CD4-positive, alpha-beta T cell (primary cell): ENCODE results near the gene B9D1. TPM values are rescaled to one million over a fixed set of nuclear protein-coding genes. Genes with fewer than 3 reads are reported as not detected.

ENCODE experiments used
- ATAC-seq: fragments of 200-7000 bp; cut with Tn5 transposase; one replicate; pipeline ENCODE4 v1.10.0; 2022; ENCODE audit warnings: mild to moderate bottlenecking; ENCODE audit not compliant: poor library complexity
- CTCF ChIA-PET: fragments of 350-600 bp; sonication (Branson Sonifier 250); formaldehyde crosslinking; loops from one replicate; lab custom pipeline; 2021; ENCODE audit warnings: antibody characterized with exemption, inconsistent platforms; lab: Charles Lee
- POLR2A ChIA-PET: fragments of 350-600 bp; sonication (Branson Sonifier 250); formaldehyde crosslinking; loops from one replicate; lab custom pipeline; 2021; ENCODE audit warnings: antibody characterized with exemption, inconsistent platforms; lab: Charles Lee
- DNase-seq, 14 experiments: peaks; one replicate each; pipeline ENCODE4 v3.0.0-alpha.2; 2013 to 2020; ENCODE audit warnings: mixed read lengths in 2 of 14
- H3K27ac ChIP-seq, 2 donors: one replicate each; pipeline versions ENCODE4 v1.5.1 to v1.7.0; 2013; ENCODE audit warnings: low read length in 2 of 2, low read depth in 1 of 2, mild to moderate bottlenecking in 1 of 2
- H3K27me3 ChIP-seq, 2 experiments: 1 replicate in 1 of 2; 2 replicates in 1 of 2; pipeline versions ENCODE4 v1.6.1 to v1.7.0; 2013; ENCODE audit warnings: low read length in 2 of 2, control low read depth in 1 of 2, mild to moderate bottlenecking in 1 of 2, moderate library complexity in 1 of 2; ENCODE audit not compliant: insufficient read depth in 2 of 2, control insufficient read depth in 1 of 2
- H3K36me3 ChIP-seq: one replicate; pipeline ENCODE4 v1.6.1; 2013; ENCODE audit warnings: low read length, control low read depth; ENCODE audit not compliant: insufficient read depth
- H3K4me1 ChIP-seq: one replicate; pipeline ENCODE4 v1.6.1; 2013; ENCODE audit warnings: low read length, control low read depth; ENCODE audit not compliant: insufficient read depth
- H3K4me3 ChIP-seq: one replicate; pipeline ENCODE4 v1.5.1; 2013; ENCODE audit warnings: mild to moderate bottlenecking, low read length, moderate library complexity
- H3K9me3 ChIP-seq, 2 experiments: 1 replicate in 1 of 2; 2 replicates in 1 of 2; pipeline versions ENCODE4 v1.6.1 to v1.7.0; 2013; ENCODE audit warnings: low read length in 2 of 2, mild to moderate bottlenecking in 2 of 2, control low read depth in 1 of 2, moderate library complexity in 1 of 2; ENCODE audit not compliant: control insufficient read depth in 1 of 2, insufficient read depth in 1 of 2
- H3K27ac Mint-ChIP-seq: one replicate; pipeline ENCODE4 v1.8.0; 2020; ENCODE audit warnings: mixed read lengths
- H3K27me3 Mint-ChIP-seq: one replicate; pipeline ENCODE4 v1.8.0; 2021; ENCODE audit warnings: mixed read lengths
- H3K36me3 Mint-ChIP-seq: one replicate; pipeline ENCODE4 v1.8.0; 2021; ENCODE audit warnings: low read depth, mixed read lengths
- H3K4me1 Mint-ChIP-seq: one replicate; pipeline ENCODE4 v1.8.0; 2021; ENCODE audit warnings: low read depth, mixed read lengths
- H3K4me3 Mint-ChIP-seq: one replicate; pipeline ENCODE4 v1.8.0; 2020; ENCODE audit warnings: mild to moderate bottlenecking, mixed read lengths
- H3K9me3 Mint-ChIP-seq: one replicate; pipeline ENCODE4 v1.8.0; 2020; ENCODE audit warnings: mixed read lengths
- CTCF ChIP-seq: fragments of 200-600 bp; IDR thresholded peaks from one replicate; pipeline ENCODE4 v1.8.0; 2022; ENCODE audit warnings: antibody characterized with exemption, mild to moderate bottlenecking
- intact Hi-C, 2 experiments: fragments of 100-400 bp; cut with DNase I in 1 of 2; cut with micrococcal nuclease in 1 of 2; formaldehyde crosslinking; loops; one replicate each; pipeline versions ENCODE4 v1.15.1 to v1.9.0; 2023 to 2025; cut with DNase I, micrococcal nuclease
- total RNA-seq, 174 experiments: library from RNA in 2 of 174; stranded (reverse) in 2 of 174; gene quantifications; one replicate each; pipeline ENCODE4 v1.2.3 and lab custom pipeline; 2021 to 2026

B9D1 gene
- total RNA-seq, 2 experiments from 2014 or later = 0.66 to 0.73 TPM

DNA sequence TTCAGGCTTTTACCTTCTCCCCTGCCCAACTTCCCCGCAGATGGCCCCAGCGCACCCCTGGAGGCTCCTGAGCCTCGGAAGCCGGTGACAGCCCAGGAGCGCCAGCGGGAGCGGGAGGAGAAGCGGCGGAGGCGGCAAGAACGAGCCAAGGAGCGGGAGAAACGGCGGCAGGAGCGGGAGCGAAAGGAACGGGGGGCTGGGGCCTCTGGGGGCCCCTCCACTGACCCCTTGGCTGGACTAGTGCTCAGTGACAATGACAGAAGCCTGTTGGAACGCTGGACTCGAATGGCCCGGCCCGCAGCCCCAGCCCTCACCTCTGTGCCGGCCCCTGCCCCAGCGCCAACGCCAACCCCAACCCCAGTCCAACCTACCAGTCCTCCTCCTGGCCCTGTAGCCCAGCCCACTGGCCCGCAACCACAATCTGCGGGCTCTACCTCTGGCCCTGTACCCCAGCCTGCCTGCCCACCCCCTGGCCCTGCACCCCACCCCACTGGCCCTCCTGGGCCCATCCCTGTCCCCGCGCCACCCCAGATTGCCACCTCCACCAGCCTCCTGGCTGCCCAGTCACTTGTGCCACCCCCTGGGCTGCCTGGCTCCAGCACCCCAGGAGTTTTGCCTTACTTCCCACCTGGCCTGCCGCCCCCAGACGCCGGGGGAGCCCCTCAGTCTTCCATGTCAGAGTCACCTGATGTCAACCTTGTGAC, 19.4 kb upstream of the B9D1 start:
- Histone ChIP-seq H3K36me3 (peaks cover 31% of the 10 kb centered on the region), H3K9me3 (peaks cover 0 to 5% of the 10 kb centered on the region in 2 experiments), H3K4me3 (no peak overlapping the region), H3K27me3 (no peaks in the 10 kb centered on the region), H3K27ac (no peak overlapping the region), H3K4me1 (peaks cover 19% of the 10 kb centered on the region)
- POLR2A ChIA-PET = no interaction called here
- no peak for DNase-seq
- ATAC-seq = no peak
- Mint-ChIP-seq H3K36me3 (peaks cover 58% of the 10 kb centered on the region), H3K27ac (no peak overlapping the region), H3K27me3 (no peaks in the 10 kb centered on the region), H3K9me3 (no peaks in the 10 kb centered on the region), H3K4me1 (peaks cover 8% of the 10 kb centered on the region), H3K4me3 (no peak overlapping the region)
- intact Hi-C loops = no loop called here
- TF ChIP-seq CTCF = no peak
- CTCF ChIA-PET = no interaction called here

GRCh38 chr17:19381361-19381740, 18.8 kb upstream of the B9D1 start:
- ATAC-seq = no peak
- no peak for TF ChIP-seq CTCF
- Histone ChIP-seq H3K36me3 (peaks cover 31% of the 10 kb centered on the region), H3K4me1 (peaks cover 24% of the 10 kb centered on the region), H3K27ac (no peak overlapping the region), H3K9me3 (peaks cover 0 to 5% of the 10 kb centered on the region in 2 experiments), H3K4me3 (no peak overlapping the region), H3K27me3 (no peaks in the 10 kb centered on the region)
- DNase-seq = no peak
- no peaks in the 10 kb centered on the region for H3K27me3 Mint-ChIP-seq
- POLR2A ChIA-PET = no interaction called here
- peaks cover 11% of the 10 kb centered on the region for H3K4me1 Mint-ChIP-seq
- no peaks in the 10 kb centered on the region for H3K9me3 Mint-ChIP-seq
- intact Hi-C loops = no loop called here
- no peak overlapping the region for H3K27ac Mint-ChIP-seq
- H3K36me3 Mint-ChIP-seq = peaks cover 58% of the 10 kb centered on the region
- H3K4me3 Mint-ChIP-seq = peak overlapping the region; percentile 42
- CTCF ChIA-PET = no interaction called here

DNA sequence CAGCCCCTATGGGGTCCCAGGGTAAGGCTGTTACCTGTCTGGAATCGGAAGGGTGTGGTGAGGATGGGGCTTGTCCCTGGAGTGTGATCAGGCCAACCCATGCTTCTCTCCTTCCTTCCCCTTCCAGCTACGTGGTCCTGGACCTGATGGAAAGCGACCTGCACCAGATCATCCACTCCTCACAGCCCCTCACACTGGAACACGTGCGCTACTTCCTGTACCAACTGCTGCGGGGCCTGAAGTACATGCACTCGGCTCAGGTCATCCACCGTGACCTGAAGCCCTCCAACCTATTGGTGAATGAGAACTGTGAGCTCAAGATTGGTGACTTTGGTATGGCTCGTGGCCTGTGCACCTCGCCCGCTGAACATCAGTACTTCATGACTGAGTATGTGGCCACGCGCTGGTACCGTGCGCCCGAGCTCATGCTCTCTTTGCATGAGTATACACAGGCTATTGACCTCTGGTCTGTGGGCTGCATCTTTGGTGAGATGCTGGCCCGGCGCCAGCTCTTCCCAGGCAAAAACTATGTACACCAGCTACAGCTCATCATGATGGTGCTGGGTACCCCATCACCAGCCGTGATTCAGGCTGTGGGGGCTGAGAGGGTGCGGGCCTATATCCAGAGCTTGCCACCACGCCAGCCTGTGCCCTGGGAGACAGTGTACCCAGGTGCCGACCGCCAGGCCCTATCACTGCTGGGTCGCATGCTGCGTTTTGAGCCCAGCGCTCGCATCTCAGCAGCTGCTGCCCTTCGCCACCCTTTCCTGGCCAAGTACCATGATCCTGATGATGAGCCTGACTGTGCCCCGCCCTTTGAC, 18.2 kb upstream of the B9D1 start:
- ATAC-seq (no peak), DNase-seq (peak in 1 of 14 experiments; percentile 12)
- CTCF ChIA-PET = no interaction called here
- Histone ChIP-seq H3K4me1 (peaks cover 27% of the 10 kb centered on the region), H3K27me3 (no peaks in the 10 kb centered on the region), H3K36me3 (peaks cover 31% of the 10 kb centered on the region), H3K9me3 (peaks cover 0 to 5% of the 10 kb centered on the region in 2 experiments), H3K27ac (no peak overlapping the region), H3K4me3 (no peak overlapping the region)
- Mint-ChIP-seq H3K4me3 (peak overlapping the region; percentile 76), H3K27ac (peak overlapping the region; percentile 50), H3K9me3 (no peaks in the 10 kb centered on the region), H3K4me1 (peaks cover 11% of the 10 kb centered on the region), H3K36me3 (peaks cover 58% of the 10 kb centered on the region), H3K27me3 (no peaks in the 10 kb centered on the region)
- TF ChIP-seq CTCF = no peak
- POLR2A ChIA-PET = no interaction called here
- intact Hi-C loops = no loop called here
